BLaER1 treated with 17β-estradiol and CSF1 and Interleukin-3, amounts not matched to agents 10 nM and 100 nM (cell line): ENCODE measurements around the gene ITGB1.

Experiments
- H3K27ac ChIP-seq, 11 experiments: shearing (Covaris generic); formaldehyde crosslinking; 2 replicates each; pipeline ENCODE4 v1.8.1; 2022
- H3K27me3 ChIP-seq, 11 experiments: shearing (Covaris generic); formaldehyde crosslinking; 2 replicates each; pipeline ENCODE4 v1.8.1; 2022
- H3K36me3 ChIP-seq, 11 experiments: shearing (Covaris generic); formaldehyde crosslinking; 2 replicates each; pipeline ENCODE4 v1.8.1; 2022
- H3K4me1 ChIP-seq, 10 experiments: shearing (Covaris generic); formaldehyde crosslinking; 2 replicates each; pipeline ENCODE4 v1.8.1; 2022
- H3K4me2 ChIP-seq, 11 experiments: shearing (Covaris generic); formaldehyde crosslinking; 2 replicates each; pipeline ENCODE4 v1.8.1; 2022
- H3K4me3 ChIP-seq, 10 experiments: shearing (Covaris generic); formaldehyde crosslinking; 2 replicates each; pipeline ENCODE4 v1.8.1; 2022
- H3K9ac ChIP-seq, 11 experiments: shearing (Covaris generic); formaldehyde crosslinking; 2 replicates each; pipeline ENCODE4 v1.8.1; 2022
- H3K9me3 ChIP-seq, 11 experiments: shearing (Covaris generic); formaldehyde crosslinking; replicated peaks in 1 of 11; 2 replicates each; pipeline ENCODE4 v1.8.1; 2022
- H4K20me1 ChIP-seq, 11 experiments: shearing (Covaris generic); formaldehyde crosslinking; 2 replicates each; pipeline ENCODE4 v1.8.1; 2022
- Cebpa-rat ChIP-seq, 11 experiments: shearing (Covaris generic); IDR thresholded peaks; 2 replicates each; pipeline ENCODE4 v1.8.1; 2022

The ITGB1 gene

DNA sequence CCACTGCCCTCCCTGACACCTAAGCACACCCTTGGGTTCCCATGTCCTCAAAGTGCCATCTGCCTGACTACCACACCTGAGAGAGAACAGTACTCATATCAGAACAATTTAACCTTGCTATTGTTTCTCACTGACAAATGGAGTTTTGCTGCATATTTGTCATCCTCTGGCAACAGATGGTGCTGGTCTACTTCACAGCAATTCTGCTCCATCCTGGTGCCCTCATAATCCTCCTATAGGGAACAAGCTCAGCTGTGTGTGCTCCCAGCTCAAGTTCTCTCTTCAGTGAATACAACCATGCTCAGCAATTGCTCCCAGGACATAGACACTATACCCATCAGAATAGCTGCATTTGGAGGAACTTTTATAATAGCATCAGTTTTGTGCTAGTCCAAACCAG lies 32.8 kb upstream of the ITGB1 start:
- no peak overlapping the region for H3K4me2 ChIP-seq
- no peaks in the 10 kb centered on the region for H3K27me3 ChIP-seq
- H3K9me3 ChIP-seq = peaks cover 0 to 26% (median 6%) of the 10 kb centered on the region in 11 experiments; a peak in 12 of 22 replicates
- no peak overlapping the region for H3K4me3 ChIP-seq
- no peak overlapping the region for H3K27ac ChIP-seq
- peaks cover 0 to 26% (median 0%) of the 10 kb centered on the region in 10 experiments; a peak in 7 of 20 replicates for H3K4me1 ChIP-seq
- H3K9ac ChIP-seq = no peak overlapping the region
- no peak for TF ChIP-seq Cebpa-rat (IDR thresholded peaks at IDR 0.05)
- no peaks in the 10 kb centered on the region for H3K36me3 ChIP-seq
- no peaks in the 10 kb centered on the region for H4K20me1 ChIP-seq

DNA sequence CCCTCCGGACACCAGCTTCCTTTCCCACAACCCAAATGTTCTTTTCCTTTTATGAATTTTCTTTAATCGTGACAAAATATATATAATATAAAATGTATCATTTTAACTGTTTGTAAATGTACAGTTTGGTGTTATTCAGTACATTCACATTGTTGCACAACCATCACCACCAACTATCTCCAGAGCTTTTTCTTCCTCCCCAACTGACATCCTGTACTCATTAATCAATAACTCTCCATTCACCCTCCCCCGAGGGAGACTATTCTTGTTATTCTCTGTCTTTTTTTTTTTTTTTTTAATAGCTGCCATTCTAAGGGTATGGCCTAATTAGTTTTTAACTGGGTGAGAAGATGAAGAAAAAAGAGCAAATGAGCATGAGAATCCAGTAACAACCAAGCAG lies 30.6 kb upstream of the ITGB1 start:
- H4K20me1 ChIP-seq = no peaks in the 10 kb centered on the region
- no peaks in the 10 kb centered on the region for H3K27me3 ChIP-seq
- H3K27ac ChIP-seq = no peak overlapping the region
- no peak overlapping the region for H3K9ac ChIP-seq
- H3K4me2 ChIP-seq = no peak overlapping the region
- H3K4me1 ChIP-seq = peaks cover 0 to 40% (median 0%) of the 10 kb centered on the region in 10 experiments; a peak in 8 of 20 replicates
- TF ChIP-seq Cebpa-rat (IDR thresholded peaks at IDR 0.05) = no peak
- peaks cover 0 to 26% (median 3%) of the 10 kb centered on the region in 11 experiments; a peak in 6 of 22 replicates for H3K9me3 ChIP-seq
- H3K36me3 ChIP-seq = no peaks in the 10 kb centered on the region
- no peak overlapping the region for H3K4me3 ChIP-seq

DNA sequence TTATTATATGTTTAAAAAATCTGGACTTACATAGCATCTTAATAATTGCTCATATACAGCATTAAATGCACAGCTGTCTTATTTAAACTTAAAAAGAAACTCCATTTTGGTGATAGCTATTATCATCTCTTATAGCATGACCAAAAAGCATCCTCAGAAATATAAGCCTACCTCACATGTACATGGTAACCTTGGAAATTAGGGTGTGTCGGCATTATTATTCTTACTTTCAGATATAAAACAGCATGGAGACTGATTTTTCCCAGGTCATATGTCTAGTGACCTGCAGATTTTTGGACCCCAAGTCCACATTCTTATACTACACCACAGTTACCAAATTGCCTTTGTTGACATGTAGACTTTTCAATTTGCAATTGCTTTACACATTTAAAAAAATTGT lies 29.1 kb upstream of the ITGB1 start:
- no peaks in the 10 kb centered on the region for H3K27me3 ChIP-seq
- H3K9ac ChIP-seq = no peak overlapping the region
- H3K4me3 ChIP-seq = no peak overlapping the region
- no peak for TF ChIP-seq Cebpa-rat (IDR thresholded peaks at IDR 0.05)
- no peaks in the 10 kb centered on the region for H4K20me1 ChIP-seq
- no peak overlapping the region for H3K4me2 ChIP-seq
- H3K27ac ChIP-seq = no peak overlapping the region
- no peaks in the 10 kb centered on the region for H3K36me3 ChIP-seq
- peaks cover 0 to 20% (median under 1%) of the 10 kb centered on the region in 11 experiments; a peak in 6 of 22 replicates for H3K9me3 ChIP-seq
- H3K4me1 ChIP-seq = peaks cover 0 to 48% (median under 1%) of the 10 kb centered on the region in 10 experiments; a peak in 9 of 20 replicates

DNA sequence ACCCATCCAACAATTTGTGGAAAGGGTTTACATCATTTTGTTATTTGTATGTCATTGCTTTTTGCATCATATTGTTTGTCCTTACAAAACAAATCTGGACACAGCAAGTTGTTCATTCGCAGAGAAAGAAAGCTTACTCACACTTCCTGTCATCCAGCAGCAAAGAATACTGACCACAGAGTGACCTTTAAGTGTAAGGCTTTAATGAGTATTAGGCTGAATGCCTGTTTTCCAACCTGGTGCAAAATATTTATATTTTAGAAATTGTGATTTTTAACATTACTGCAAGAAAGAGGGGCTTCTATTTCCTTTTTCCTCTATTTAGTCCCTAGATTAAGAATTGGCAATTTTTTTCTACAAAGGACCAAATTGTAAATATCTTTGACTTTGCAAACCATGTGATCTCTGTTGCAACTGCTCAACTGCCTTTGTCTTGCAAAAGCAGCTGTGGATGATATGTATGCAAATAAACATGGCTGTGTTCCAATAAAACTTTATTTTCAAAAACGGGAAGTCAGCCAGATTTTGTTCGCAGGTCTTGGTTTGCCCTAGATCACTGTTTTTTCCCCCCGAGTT lies 27.8 kb upstream of the ITGB1 start:
- Histone ChIP-seq H3K9me3 (peaks cover 0 to 14% (median 0%) of the 10 kb centered on the region in 11 experiments; a peak in 5 of 22 replicates), H3K4me3 (peak overlapping the region in 2 of 10 experiments; percentile 1 to 14; a peak in 2 of 20 replicates), H3K27me3 (no peaks in the 10 kb centered on the region), H4K20me1 (no peaks in the 10 kb centered on the region), H3K4me1 (peaks cover 4 to 61% (median 11%) of the 10 kb centered on the region in 10 experiments; a peak in 17 of 20 replicates), H3K36me3 (no peaks in the 10 kb centered on the region), H3K27ac (peak overlapping the region in 4 of 11 experiments; percentile 62 to 87 (median 82); a peak in 8 of 22 replicates), H3K9ac (peak overlapping the region in 4 of 11 experiments; percentile 6 to 68 (median 62); a peak in 6 of 22 replicates), H3K4me2 (peak overlapping the region in 5 of 11 experiments; percentile 4 to 87 (median 59); a peak in 8 of 22 replicates)
- TF ChIP-seq Cebpa-rat (IDR thresholded peaks at IDR 0.05) = peak in 2 of 11 experiments; percentile 14 to 16; a peak in 2 of 22 replicates

DNA sequence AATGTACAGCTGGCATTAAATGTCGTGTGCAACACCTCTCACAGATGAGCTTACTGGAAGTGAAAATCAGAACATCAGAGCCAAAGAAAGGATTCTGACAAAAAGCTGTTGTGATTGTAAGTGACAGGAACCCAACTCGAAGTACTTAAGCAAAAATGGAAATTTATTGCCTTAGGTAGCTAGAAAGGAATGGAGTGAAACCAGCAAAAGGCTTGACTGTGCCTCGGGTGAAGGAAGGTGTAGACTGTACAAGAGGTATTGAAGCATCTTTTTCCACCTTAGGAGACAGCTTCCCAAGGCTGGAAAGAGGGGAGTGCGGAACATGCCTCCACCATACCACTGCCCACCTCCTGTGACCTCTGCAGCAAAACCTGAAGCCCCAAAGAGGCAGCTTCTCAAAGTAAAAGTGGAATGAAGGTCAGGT lies 27.3 kb upstream of the ITGB1 start:
- peak overlapping the region in 4 of 11 experiments; percentile 33 to 87 (median 70); a peak in 8 of 22 replicates for H3K4me2 ChIP-seq
- H3K4me3 ChIP-seq = peak overlapping the region in 1 of 10 experiments; percentile 1; a peak in 2 of 20 replicates
- no peak for TF ChIP-seq Cebpa-rat (IDR thresholded peaks at IDR 0.05)
- H3K9ac ChIP-seq = peak overlapping the region in 4 of 11 experiments; percentile 6 to 68 (median 62); a peak in 6 of 22 replicates
- no peaks in the 10 kb centered on the region for H3K36me3 ChIP-seq
- H3K27me3 ChIP-seq = no peaks in the 10 kb centered on the region
- no peaks in the 10 kb centered on the region for H4K20me1 ChIP-seq
- peaks cover 8 to 66% (median 15%) of the 10 kb centered on the region in 10 experiments; a peak in 18 of 20 replicates for H3K4me1 ChIP-seq
- H3K27ac ChIP-seq = peak overlapping the region in 4 of 11 experiments; percentile 62 to 87 (median 82); a peak in 10 of 22 replicates
- H3K9me3 ChIP-seq = peaks cover 0 to 9% (median 0%) of the 10 kb centered on the region in 11 experiments; a peak in 2 of 22 replicates

DNA sequence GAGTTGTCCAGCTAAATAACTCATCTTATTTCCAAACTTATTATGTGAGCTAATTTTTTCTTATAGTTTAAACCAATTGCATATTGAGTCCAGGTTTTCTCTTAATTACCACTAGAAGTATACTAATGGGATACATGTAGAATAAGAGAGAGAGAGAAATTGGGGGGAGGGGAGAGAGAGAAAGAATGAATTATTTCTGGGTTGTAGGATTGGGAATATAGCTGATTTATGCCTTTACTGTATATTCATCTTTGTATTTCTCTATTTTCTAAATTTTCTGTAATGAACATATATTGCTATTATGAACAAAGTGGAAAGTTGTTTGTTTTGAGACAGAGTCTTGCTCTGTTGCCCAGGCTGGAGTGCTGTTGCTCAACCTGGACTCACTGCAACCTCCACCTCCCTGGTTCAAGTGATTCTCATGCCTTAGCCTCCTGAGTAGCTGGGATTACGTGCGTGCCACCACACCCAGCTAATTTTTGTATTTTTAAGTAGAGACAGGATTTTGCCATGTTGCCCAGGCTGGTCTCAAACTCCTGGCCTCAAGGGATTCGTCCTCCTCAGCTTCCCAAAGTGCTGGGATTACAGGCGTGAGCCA lies 26.1 kb upstream of the ITGB1 start:
- peak overlapping the region in 2 of 11 experiments; percentile 80 to 87; a peak in 4 of 22 replicates for H3K4me2 ChIP-seq
- H3K4me1 ChIP-seq = peaks cover 8 to 72% (median 18%) of the 10 kb centered on the region in 10 experiments; a peak in 18 of 20 replicates
- no peaks in the 10 kb centered on the region for H4K20me1 ChIP-seq
- H3K9ac ChIP-seq = no peak overlapping the region
- H3K9me3 ChIP-seq = no peaks in the 10 kb centered on the region
- H3K4me3 ChIP-seq = no peak overlapping the region
- H3K27ac ChIP-seq = peak overlapping the region in 3 of 11 experiments; percentile 28 to 87 (median 47); a peak in 4 of 22 replicates
- no peaks in the 10 kb centered on the region for H3K27me3 ChIP-seq
- no peak for TF ChIP-seq Cebpa-rat (IDR thresholded peaks at IDR 0.05)
- no peaks in the 10 kb centered on the region for H3K36me3 ChIP-seq

DNA sequence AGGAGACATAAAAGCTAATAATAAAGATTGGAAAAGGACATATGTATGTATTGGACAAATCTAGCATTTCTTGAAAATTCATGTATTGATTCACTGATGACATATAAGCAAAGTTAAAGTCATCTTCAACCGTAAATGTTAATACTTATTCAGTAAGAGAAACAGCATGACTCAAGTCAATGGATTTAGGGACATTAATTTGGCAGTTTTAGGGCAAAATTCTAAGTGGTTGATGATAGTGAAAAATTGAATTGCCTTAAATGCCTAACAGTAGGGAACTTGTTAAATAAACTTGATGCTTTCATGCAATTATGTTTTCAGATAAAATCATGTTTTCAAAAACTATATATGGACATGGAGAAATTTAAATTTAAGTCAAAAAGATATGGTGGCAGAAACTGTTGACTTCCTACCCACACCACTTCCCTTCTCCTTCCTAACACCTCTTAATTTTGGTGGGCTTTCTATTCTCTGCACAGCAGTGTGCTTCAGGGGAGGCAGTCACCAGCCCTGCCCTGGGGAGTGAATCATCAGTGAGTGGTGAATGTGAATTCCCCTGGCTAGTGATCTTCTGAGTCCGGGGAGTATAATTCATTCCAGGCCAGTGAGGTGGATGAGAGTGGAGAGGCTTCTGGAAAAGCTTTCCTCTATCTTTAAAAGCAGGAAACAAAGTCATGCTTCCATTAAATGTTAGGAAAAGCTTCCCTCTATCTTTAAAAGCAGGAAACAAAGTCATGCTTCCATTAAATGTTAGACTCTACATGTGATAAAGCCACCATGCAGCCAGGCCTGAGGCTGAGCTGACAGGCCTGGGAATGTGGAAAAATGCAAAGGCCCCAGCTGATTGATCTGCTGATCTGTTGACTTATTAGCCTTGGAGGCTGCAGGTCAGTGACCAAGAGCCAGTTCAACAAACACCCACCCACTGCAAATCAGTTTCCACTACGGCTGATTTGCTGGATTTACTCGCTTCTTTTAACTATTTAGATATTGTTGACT lies 25.2 kb upstream of the ITGB1 start:
- no peaks in the 10 kb centered on the region for H4K20me1 ChIP-seq
- H3K4me1 ChIP-seq = peaks cover 8 to 72% (median 18%) of the 10 kb centered on the region in 10 experiments; a peak in 18 of 20 replicates
- H3K4me2 ChIP-seq = peak overlapping the region in 2 of 11 experiments; percentile 74 to 87; a peak in 4 of 22 replicates
- no peak overlapping the region for H3K9ac ChIP-seq
- no peak overlapping the region for H3K4me3 ChIP-seq
- no peak for TF ChIP-seq Cebpa-rat (IDR thresholded peaks at IDR 0.05)
- H3K27me3 ChIP-seq = no peaks in the 10 kb centered on the region
- no peaks in the 10 kb centered on the region for H3K9me3 ChIP-seq
- H3K27ac ChIP-seq = peak overlapping the region in 2 of 11 experiments; percentile 10 to 75; a peak in 3 of 22 replicates
- H3K36me3 ChIP-seq = no peaks in the 10 kb centered on the region

DNA sequence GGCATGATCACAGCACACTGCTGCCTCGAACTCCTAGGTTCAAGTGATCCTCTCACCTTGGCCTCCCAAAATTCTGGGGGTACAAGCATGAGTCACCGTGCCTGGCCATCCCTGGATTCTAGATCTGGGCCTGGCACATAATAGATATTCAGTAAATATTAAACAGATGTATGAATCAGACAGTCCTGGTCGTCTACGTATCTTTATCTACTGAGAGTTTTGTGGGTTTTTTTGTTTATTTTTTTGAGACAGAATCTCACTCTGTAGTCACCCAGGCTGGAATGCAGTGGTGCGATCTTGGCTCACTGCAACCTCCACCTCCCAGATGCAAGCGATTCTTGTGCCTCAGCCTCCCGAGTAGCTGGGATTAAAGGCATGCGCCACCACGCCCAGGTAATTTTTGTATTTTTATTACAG lies 24.3 kb upstream of the ITGB1 start:
- Histone ChIP-seq H4K20me1 (no peaks in the 10 kb centered on the region), H3K27ac (peak overlapping the region in 3 of 11 experiments; percentile 70 to 76 (median 75); a peak in 3 of 22 replicates), H3K4me2 (peak overlapping the region in 3 of 11 experiments; percentile 74 to 87 (median 77); a peak in 6 of 22 replicates), H3K4me1 (peaks cover 8 to 72% (median 18%) of the 10 kb centered on the region in 10 experiments; a peak in 18 of 20 replicates), H3K4me3 (no peak overlapping the region), H3K36me3 (no peaks in the 10 kb centered on the region), H3K27me3 (no peaks in the 10 kb centered on the region), H3K9me3 (no peaks in the 10 kb centered on the region), H3K9ac (0 out of 22 replicates have a peak overlapping the region, but pooled peaks of 1 of the 11 experiments have one; percentile 5)
- TF ChIP-seq Cebpa-rat (IDR thresholded peaks at IDR 0.05) = no peak
